ENCODE results near the gene TNFAIP1. TPM values are rescaled to one million over a fixed set of nuclear protein-coding genes. Genes with fewer than 3 reads are reported as not detected.

TNFAIP1 gene
- total RNA-seq, 1 experiment from 2014 or later = 49.4 TPM

- Mint-ChIP-seq H3K27ac (ENCODE audit: unreplicated experiment) (no peak overlapping the region), H3K9me3 (ENCODE audit: low read depth, unreplicated experiment) (no peaks in the 10 kb centered on the region), H3K27me3 (ENCODE audit: unreplicated experiment) (no peaks in the 10 kb centered on the region), H3K36me3 (ENCODE audit: insufficient read depth, unreplicated experiment) (peaks cover 58% of the 10 kb centered on the region), H3K4me1 (ENCODE audit: low read depth, unreplicated experiment) (peaks cover 39% of the 10 kb centered on the region), H3K4me3 (ENCODE audit: low read depth, unreplicated experiment) (no peak overlapping the region)
- TF ChIP-seq, protein P1, sequence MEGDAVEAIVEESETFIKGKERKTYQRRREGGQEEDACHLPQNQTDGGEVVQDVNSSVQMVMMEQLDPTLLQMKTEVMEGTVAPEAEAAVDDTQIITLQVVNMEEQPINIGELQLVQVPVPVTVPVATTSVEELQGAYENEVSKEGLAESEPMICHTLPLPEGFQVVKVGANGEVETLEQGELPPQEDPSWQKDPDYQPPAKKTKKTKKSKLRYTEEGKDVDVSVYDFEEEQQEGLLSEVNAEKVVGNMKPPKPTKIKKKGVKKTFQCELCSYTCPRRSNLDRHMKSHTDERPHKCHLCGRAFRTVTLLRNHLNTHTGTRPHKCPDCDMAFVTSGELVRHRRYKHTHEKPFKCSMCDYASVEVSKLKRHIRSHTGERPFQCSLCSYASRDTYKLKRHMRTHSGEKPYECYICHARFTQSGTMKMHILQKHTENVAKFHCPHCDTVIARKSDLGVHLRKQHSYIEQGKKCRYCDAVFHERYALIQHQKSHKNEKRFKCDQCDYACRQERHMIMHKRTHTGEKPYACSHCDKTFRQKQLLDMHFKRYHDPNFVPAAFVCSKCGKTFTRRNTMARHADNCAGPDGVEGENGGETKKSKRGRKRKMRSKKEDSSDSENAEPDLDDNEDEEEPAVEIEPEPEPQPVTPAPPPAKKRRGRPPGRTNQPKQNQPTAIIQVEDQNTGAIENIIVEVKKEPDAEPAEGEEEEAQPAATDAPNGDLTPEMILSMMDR (IDR thresholded peaks at IDR 0.05; ENCODE audit: unreplicated experiment) = no peak
- no TSS peak for BruUV-seq (replicated peaks)
- DNase-seq = no peak
- CTCF ChIA-PET = interaction anchor here (0.6 kb wide), 1 partner anchor 11 kb away, joined by 4 read pairs; no protein-coding TSS in a partner anchor
- intact Hi-C loops (cut with micrococcal nuclease; ENCODE audit: unreplicated experiment) = no loop called here
These were observed 2.3 kb upstream of the TNFAIP1 start for GRCh38 chr17:28333083-28333746.

DNA sequence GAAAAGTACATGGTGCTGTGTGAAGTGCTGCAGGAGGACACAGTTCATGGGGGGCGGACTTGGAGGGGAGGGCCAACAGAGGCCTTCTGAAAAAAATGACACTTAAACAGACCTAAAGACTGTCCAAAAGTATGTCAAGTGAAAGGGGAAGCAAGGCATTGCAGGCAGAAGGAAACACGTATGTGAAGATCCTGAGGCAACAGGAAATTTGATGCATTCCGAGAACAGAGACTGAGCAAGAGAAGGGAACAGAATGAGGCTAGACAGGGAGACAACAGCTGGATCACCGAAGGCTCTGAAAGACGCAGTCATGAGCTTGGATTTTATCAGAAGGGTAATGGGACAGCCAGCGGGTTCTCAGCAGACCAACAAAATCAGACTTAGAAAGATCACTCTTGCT, 1.4 kb upstream of the TNFAIP1 start:
- CTCF ChIA-PET = no interaction called here
- H3K27me3 Mint-ChIP-seq (ENCODE audit: unreplicated experiment) = no peaks in the 10 kb centered on the region

GRCh38 chr17:28334666-28335200, 828 bp upstream of the TNFAIP1 start:
- intact Hi-C loops (cut with micrococcal nuclease; ENCODE audit: unreplicated experiment) = no loop called here
- H3K9me3 Mint-ChIP-seq (ENCODE audit: low read depth, unreplicated experiment) = no peaks in the 10 kb centered on the region
- BruUV-seq (replicated peaks) = no TSS peak
- peaks cover 40% of the 10 kb centered on the region for H3K4me1 Mint-ChIP-seq (ENCODE audit: low read depth, unreplicated experiment)
- CTCF ChIA-PET = interaction anchor here (0.6 to 1.9 kb wide), 7 partner anchors 9 to 442 kb away, joined by 3 to 10 read pairs (median 5); partner anchors contain the start of genes LYRM9, POLDIP2 and TMEM97
- peak overlapping the region; percentile 93 for H3K4me3 Mint-ChIP-seq (ENCODE audit: low read depth, unreplicated experiment)
- peak overlapping the region; percentile 89 for H3K27ac Mint-ChIP-seq (ENCODE audit: unreplicated experiment)
- peak; percentile 14 for DNase-seq
- TF ChIP-seq, protein P1 (IDR thresholded peaks at IDR 0.05; ENCODE audit: unreplicated experiment) = no peak
- H3K27me3 Mint-ChIP-seq (ENCODE audit: unreplicated experiment) = no peaks in the 10 kb centered on the region
- peaks cover 54% of the 10 kb centered on the region for H3K36me3 Mint-ChIP-seq (ENCODE audit: insufficient read depth, unreplicated experiment)

More for the DNA sequence above, 1.4 kb upstream of the TNFAIP1 start:
- DNase-seq = no peak
- Mint-ChIP-seq H3K4me1 (ENCODE audit: low read depth, unreplicated experiment) (peaks cover 40% of the 10 kb centered on the region), H3K9me3 (ENCODE audit: low read depth, unreplicated experiment) (no peaks in the 10 kb centered on the region), H3K36me3 (ENCODE audit: insufficient read depth, unreplicated experiment) (peaks cover 55% of the 10 kb centered on the region), H3K27ac (ENCODE audit: unreplicated experiment) (peak overlapping the region; percentile 89), H3K4me3 (ENCODE audit: low read depth, unreplicated experiment) (peak overlapping the region; percentile 93)
- TF ChIP-seq, protein P1 (IDR thresholded peaks at IDR 0.05; ENCODE audit: unreplicated experiment) = no peak
- intact Hi-C loops (cut with micrococcal nuclease; ENCODE audit: unreplicated experiment) = no loop called here
- BruUV-seq (replicated peaks) = TSS peak; percentile 25

DNA sequence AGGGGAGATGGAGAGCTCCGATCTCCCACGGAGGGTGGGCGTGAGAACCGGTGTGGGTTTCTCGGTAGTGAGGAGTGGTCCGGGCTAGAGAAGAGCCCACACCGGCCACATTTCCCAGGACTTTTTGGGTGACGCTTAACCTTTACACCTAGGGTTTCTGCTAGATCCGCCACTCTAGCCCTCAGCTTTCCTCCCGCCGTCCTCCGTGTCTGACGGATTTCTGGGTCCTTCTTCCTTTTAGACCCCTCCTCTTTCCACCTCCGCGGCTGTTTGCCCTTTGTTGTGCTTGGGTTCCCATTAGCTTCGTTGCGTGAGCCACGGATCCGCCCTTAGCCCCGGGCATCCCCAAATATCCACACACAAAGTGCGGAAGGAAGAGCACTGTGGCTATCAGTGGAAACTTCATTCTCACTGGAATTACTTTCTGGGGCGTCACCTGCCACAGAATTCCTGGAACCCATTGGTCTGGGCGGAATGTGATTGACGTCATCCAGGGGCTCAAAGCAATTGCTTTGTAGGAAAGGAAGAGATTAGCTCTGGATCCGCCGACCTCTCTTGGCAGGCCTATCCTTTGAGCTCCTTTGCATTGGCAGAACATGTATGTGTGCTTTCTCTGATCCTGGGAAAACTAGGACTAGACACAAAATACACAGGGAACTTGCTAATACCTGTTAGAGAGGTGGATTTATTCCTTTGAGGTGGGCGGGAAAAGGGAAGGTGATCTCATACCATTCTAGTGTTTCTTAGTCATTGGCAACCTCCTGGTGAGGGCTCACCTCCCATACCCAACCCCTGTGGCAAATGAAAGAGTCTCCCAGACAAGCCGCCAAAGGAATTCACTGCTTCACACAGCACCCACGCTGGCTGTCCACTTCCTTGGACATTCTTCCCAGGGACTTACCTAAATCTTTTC, 654 bp downstream of the TNFAIP1 start:
- CTCF ChIA-PET = interaction anchor here (0.7 to 1.9 kb wide), 11 partner anchors 10 to 531 kb away, joined by 3 to 10 read pairs (median 6); partner anchors contain the start of genes LYRM9, POLDIP2 and TMEM97
- TF ChIP-seq, protein P1 (IDR thresholded peaks at IDR 0.05; ENCODE audit: unreplicated experiment) = no peak
- TSS peak; percentile 49 for BruUV-seq (replicated peaks)
- H3K9me3 Mint-ChIP-seq (ENCODE audit: low read depth, unreplicated experiment) = no peaks in the 10 kb centered on the region
- H3K27me3 Mint-ChIP-seq (ENCODE audit: unreplicated experiment) = no peaks in the 10 kb centered on the region
- H3K27ac Mint-ChIP-seq (ENCODE audit: unreplicated experiment) = peak overlapping the region; percentile 89
- H3K4me1 Mint-ChIP-seq (ENCODE audit: low read depth, unreplicated experiment) = peaks cover 40% of the 10 kb centered on the region
- peaks cover 62% of the 10 kb centered on the region for H3K36me3 Mint-ChIP-seq (ENCODE audit: insufficient read depth, unreplicated experiment)
- peak overlapping the region; percentile 93 for H3K4me3 Mint-ChIP-seq (ENCODE audit: low read depth, unreplicated experiment)
- peak; percentile 66 for DNase-seq
- intact Hi-C loops (cut with micrococcal nuclease; ENCODE audit: unreplicated experiment) = no loop called here

Measured in Calu3 (cell line).